PFSK-1 (cell line): ENCODE results near the gene NDFIP2.

ENCODE experiments used
- FOXP2 ChIP-seq: optimal IDR thresholded peaks from 2 replicates; pipeline ENCODE3; 2011; ENCODE audit warnings: borderline replicate concordance, control low read depth, inconsistent platforms; ENCODE audit not compliant: insufficient read depth; ENCODE audit errors: extremely low read length, extremely low read depth
- POLR2AphosphoS5 ChIP-seq: IDR thresholded peaks from 2 replicates; pipeline ENCODE4 v1.6.1; 2012; ENCODE audit warnings: low read depth, mild to moderate bottlenecking, control low read depth, low read length, moderate library complexity
- REST ChIP-seq, 2 experiments: IDR thresholded peaks; 2 replicates each; pipeline versions ENCODE4 v1.6.1 to v1.8.0; 2011 to 2012; ENCODE audit warnings: low read depth in 2 of 2, low read length in 2 of 2, control low read depth in 1 of 2, inconsistent platforms in 1 of 2, mild to moderate bottlenecking in 1 of 2, moderate library complexity in 1 of 2; ENCODE audit not compliant: insufficient read depth in 1 of 2
- SIN3A ChIP-seq: IDR thresholded peaks from 2 replicates; pipeline ENCODE4 v1.6.1; 2012; ENCODE audit warnings: mild to moderate bottlenecking, low read length, moderate library complexity, borderline replicate concordance; ENCODE audit not compliant: insufficient read depth
- TAF1 ChIP-seq: IDR thresholded peaks from 2 replicates; pipeline ENCODE4 v1.6.1; 2012; ENCODE audit warnings: low read length, control low read depth, borderline replicate concordance; ENCODE audit not compliant: insufficient read depth

The NDFIP2 gene

GRCh38 chr13:79525064-79525857 lies 44.3 kb downstream of the NDFIP2 start:
- no peak for TF ChIP-seq REST (IDR thresholded peaks at IDR 0.05; ENCODE audit: insufficient read depth in 1 of 2, low read depth in 2 of 2, low read length in 2 of 2)
- TF ChIP-seq TAF1 = no peak
- TF ChIP-seq SIN3A = no peak; the same call in 1 of the 2 replicates
- TF ChIP-seq FOXP2 = peak; percentile 84

GRCh38 chr13:79527698-79528097 lies 46.7 kb downstream of the NDFIP2 start:
- TF ChIP-seq FOXP2 (no peak), REST (IDR thresholded peaks at IDR 0.05; ENCODE audit: insufficient read depth in 1 of 2, low read depth in 2 of 2, low read length in 2 of 2) (no peak), SIN3A (no peak), TAF1 (no peak), POLR2AphosphoS5 (no peak)

GRCh38 chr13:79528356-79528755 lies 47.4 kb downstream of the NDFIP2 start:
- TF ChIP-seq REST (IDR thresholded peaks at IDR 0.05; ENCODE audit: insufficient read depth in 1 of 2, low read depth in 2 of 2, low read length in 2 of 2) = no peak
- TF ChIP-seq TAF1 = no peak
- no peak for TF ChIP-seq POLR2AphosphoS5
- no peak for TF ChIP-seq FOXP2
- no peak for TF ChIP-seq SIN3A

GRCh38 chr13:79528759-79529191 lies 47.8 kb downstream of the NDFIP2 start:
- TF ChIP-seq TAF1 (no peak), POLR2AphosphoS5 (no peak), REST (IDR thresholded peaks at IDR 0.05; ENCODE audit: insufficient read depth in 1 of 2, low read depth in 2 of 2, low read length in 2 of 2) (no peak), FOXP2 (no peak), SIN3A (no peak)

GRCh38 chr13:79529817-79530216 lies 48.9 kb downstream of the NDFIP2 start:
- no peak for TF ChIP-seq REST (IDR thresholded peaks at IDR 0.05; ENCODE audit: insufficient read depth in 1 of 2, low read depth in 2 of 2, low read length in 2 of 2)
- no peak for TF ChIP-seq SIN3A
- TF ChIP-seq TAF1 = no peak
- no peak for TF ChIP-seq POLR2AphosphoS5
- TF ChIP-seq FOXP2 = no peak
